AG04449 (cell line): ENCODE results near the gene LANCL2.

Experiments
- CTCF ChIA-PET: fragments of 350-600 bp; formaldehyde crosslinking; extraction: SDS; loops from one replicate; lab custom pipeline; 2021; ENCODE audit warnings: antibody characterized with exemption; lab: Yijun Ruan, JAX
- POLR2A ChIA-PET: fragments of 400-600, 350-600 bp; formaldehyde crosslinking; extraction: SDS; loops from one replicate; lab custom pipeline; 2020; ENCODE audit warnings: antibody characterized with exemption, inconsistent platforms; lab: Yijun Ruan, JAX
- DNase-seq: peaks from one replicate; pipeline ENCODE4 v3.0.0-alpha.2; 2010; ENCODE audit warnings: low read depth, low spot score
- H3K4me3 ChIP-seq: 2 replicates; pipeline ENCODE4 v1.5.1; 2011; ENCODE audit warnings: low read depth, mild to moderate bottlenecking, control low read depth, low read length
- CTCF ChIP-seq: IDR thresholded peaks from one replicate; pipeline ENCODE4 v1.5.1; 2011; ENCODE audit warnings: mild to moderate bottlenecking, moderate library complexity, low read length, control low read depth, inconsistent platforms; ENCODE audit not compliant: insufficient read depth; ENCODE audit errors: missing control alignments

The LANCL2 gene

GRCh38 chr7:55444786-55445185 lies 79.6 kb downstream of the LANCL2 start:
- ChIA-PET CTCF (no interaction called here), POLR2A (no interaction called here)
- DNase-seq: no peak
- no peak for TF ChIP-seq CTCF
- H3K4me3 ChIP-seq: no peak overlapping the region

- no peak overlapping the region for H3K4me3 ChIP-seq
- CTCF ChIA-PET: no interaction called here
- POLR2A ChIA-PET: no interaction called here
- DNase-seq: no peak
- no peak for TF ChIP-seq CTCF
These were observed 83.4 kb downstream of the LANCL2 start for GRCh38 chr7:55448526-55448925.

GRCh38 chr7:55449205-55449991 lies 84.3 kb downstream of the LANCL2 start:
- H3K4me3 ChIP-seq: no peak overlapping the region
- CTCF ChIA-PET: no interaction called here
- no peak for DNase-seq
- POLR2A ChIA-PET: no interaction called here
- TF ChIP-seq CTCF: no peak

GRCh38 chr7:55449992-55450535 lies 84.9 kb downstream of the LANCL2 start:
- POLR2A ChIA-PET: no interaction called here
- no peak for DNase-seq
- H3K4me3 ChIP-seq: no peak overlapping the region
- CTCF ChIA-PET: no interaction called here
- TF ChIP-seq CTCF: no peak

- no peak for TF ChIP-seq CTCF
- ChIA-PET CTCF (interaction anchor here (1.3 kb wide), 1 partner anchor 15 kb away, joined by 3 read pairs; no protein-coding TSS in a partner anchor), POLR2A (no interaction called here)
- DNase-seq: no peak
- H3K4me3 ChIP-seq: no peak overlapping the region
These were observed 87.8 kb downstream of the LANCL2 start for GRCh38 chr7:55452971-55453370.

GRCh38 chr7:55457801-55458200 lies 92.7 kb downstream of the LANCL2 start:
- TF ChIP-seq CTCF: no peak
- H3K4me3 ChIP-seq: no peak overlapping the region
- no peak for DNase-seq
- CTCF ChIA-PET: no interaction called here
- POLR2A ChIA-PET: no interaction called here
